Upper lobe of right lung (tissue), 1 donor: ENCODE data around the gene AANAT. TPM values are rescaled to one million over a fixed set of nuclear protein-coding genes. Genes with fewer than 3 reads are reported as not detected.
A peak's percentile ranks its signal among the peaks of the same experiment; 100 is the strongest.

Experiments used
- ATAC-seq: fragments of 200-7000 bp; cut with Tn5 transposase; one replicate; pipeline ENCODE4 v1.9.1; 2020; ENCODE audit warnings: mild to moderate bottlenecking, moderate library complexity
- DNase-seq: peaks from one replicate; pipeline ENCODE4 v3.0.0-alpha.2; 2020
- H3K27ac ChIP-seq: fragments of 200-600 bp; one replicate; pipeline ENCODE4 v1.8.0; 2022
- H3K27me3 ChIP-seq: fragments of 200-600 bp; one replicate; pipeline ENCODE4 v1.8.0; 2022; ENCODE audit warnings: mild to moderate bottlenecking
- H3K36me3 ChIP-seq: fragments of 200-600 bp; one replicate; pipeline ENCODE4 v1.8.0; 2022
- H3K4me1 ChIP-seq: fragments of 200-600 bp; one replicate; pipeline ENCODE4 v1.8.0; 2022
- H3K4me3 ChIP-seq: fragments of 200-600 bp; one replicate; pipeline ENCODE4 v1.8.0; 2022; ENCODE audit warnings: mild to moderate bottlenecking
- H3K9me3 ChIP-seq: fragments of 200-600 bp; one replicate; pipeline ENCODE4 v1.8.0; 2022
- intact Hi-C: fragments of 100-400 bp; cut with DNase I; formaldehyde crosslinking; loops from one replicate; pipeline ENCODE4 v1.11.0; 2022
- total RNA-seq: library from RNA; stranded (reverse); fragmentation: NEBNext Ultra II Directional; extraction: Animal tissue kit (Norgen Biotek cat#: 25700); gene quantifications from one replicate; pipeline ENCODE4 v1.2.1, GENCODE V29; 2021
- TF ChIP-seq, protein P1 (sequence below): fragments of 200-600 bp; IDR thresholded peaks from one replicate; pipeline ENCODE4 v1.8.0; 2022; ENCODE audit warnings: antibody characterized with exemption
- donor health status: DM: no; HTN: yes; CAD: no; lungs with severe emphysema.

Gene AANAT
- total RNA-seq, 1 donor from 2014 or later, result not detected

DNA sequence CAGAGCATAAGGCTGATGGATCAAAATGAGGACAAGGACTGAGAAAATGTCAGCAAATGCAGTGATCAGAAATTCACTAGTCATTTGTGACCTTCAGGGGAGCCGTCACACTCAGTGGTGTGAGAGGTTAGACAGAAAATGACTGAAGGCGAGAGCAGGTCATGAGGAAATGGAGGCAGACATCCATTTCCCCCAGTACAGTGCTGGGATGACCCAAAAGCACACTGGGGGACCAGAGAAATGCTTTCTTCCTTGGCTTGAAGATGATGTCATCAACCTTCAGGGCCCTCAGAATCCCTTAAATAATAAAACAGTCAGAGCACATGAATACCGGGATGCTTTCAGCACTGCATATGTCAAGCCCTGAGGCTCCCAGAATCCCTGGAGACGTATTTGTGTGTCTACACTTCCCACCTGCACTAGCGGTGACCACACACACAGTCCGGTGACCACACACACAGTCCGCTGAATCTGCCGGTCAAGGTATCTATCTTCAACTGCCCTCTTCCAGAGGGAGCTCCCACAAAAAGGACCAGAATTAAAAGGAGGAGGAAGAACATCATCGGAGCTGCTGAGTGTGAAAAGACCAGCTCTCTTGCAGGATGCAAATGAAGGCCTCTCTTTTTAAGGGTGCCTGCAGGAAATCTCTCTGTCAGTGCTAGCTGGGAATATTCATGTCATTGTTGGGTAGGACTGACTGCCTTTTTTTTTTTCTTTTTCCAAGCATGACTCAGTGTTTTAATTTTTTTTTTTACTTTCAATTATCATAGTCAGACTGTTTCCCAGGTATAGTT is 22.7 kb upstream of the AANAT start:
- no peaks in the 10 kb centered on the region for H3K36me3 ChIP-seq
- peaks cover 22% of the 10 kb centered on the region for H3K4me1 ChIP-seq
- H3K27ac ChIP-seq, result no peak overlapping the region
- H3K4me3 ChIP-seq, result no peak overlapping the region
- H3K9me3 ChIP-seq, result no peaks in the 10 kb centered on the region
- no peak for DNase-seq
- no peak for ATAC-seq
- TF ChIP-seq, protein P1, sequence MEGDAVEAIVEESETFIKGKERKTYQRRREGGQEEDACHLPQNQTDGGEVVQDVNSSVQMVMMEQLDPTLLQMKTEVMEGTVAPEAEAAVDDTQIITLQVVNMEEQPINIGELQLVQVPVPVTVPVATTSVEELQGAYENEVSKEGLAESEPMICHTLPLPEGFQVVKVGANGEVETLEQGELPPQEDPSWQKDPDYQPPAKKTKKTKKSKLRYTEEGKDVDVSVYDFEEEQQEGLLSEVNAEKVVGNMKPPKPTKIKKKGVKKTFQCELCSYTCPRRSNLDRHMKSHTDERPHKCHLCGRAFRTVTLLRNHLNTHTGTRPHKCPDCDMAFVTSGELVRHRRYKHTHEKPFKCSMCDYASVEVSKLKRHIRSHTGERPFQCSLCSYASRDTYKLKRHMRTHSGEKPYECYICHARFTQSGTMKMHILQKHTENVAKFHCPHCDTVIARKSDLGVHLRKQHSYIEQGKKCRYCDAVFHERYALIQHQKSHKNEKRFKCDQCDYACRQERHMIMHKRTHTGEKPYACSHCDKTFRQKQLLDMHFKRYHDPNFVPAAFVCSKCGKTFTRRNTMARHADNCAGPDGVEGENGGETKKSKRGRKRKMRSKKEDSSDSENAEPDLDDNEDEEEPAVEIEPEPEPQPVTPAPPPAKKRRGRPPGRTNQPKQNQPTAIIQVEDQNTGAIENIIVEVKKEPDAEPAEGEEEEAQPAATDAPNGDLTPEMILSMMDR, result no peak
- intact Hi-C loops, result no loop called here
- H3K27me3 ChIP-seq, result no peaks in the 10 kb centered on the region

DNA sequence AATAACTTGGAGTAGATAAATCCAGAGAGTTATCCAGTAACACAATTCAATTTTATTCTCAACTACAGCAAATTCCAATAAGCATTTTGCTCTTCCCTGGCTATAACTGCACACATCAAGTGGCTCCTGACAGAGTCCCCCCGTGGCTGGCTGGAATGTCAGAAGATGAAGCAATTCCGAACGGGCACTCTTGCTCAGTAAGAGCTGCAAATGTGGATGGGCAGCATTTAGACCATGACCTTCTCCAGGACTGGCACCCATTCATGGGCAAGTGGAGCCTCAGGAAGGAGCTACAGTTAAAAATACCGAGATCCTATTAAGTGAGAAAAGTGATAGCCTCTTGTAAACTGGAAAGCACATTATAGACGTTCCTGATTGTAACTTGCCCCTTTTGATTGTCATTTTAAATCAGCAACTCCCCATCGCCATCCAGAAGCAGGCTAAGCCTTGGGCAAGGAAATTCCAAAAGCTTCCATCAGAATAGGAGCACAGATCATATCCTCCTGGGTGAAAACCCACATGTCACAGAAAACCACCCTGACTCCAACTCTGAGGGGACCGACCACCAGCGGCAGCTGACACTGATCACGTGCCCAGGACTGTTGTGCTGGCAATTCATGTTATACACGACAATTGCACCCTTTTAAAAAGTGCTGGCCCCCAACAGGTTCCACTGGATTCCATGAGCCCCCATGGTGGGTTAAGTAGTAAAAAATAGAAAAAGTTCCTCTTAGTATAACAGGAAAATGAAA is 21.5 kb upstream of the AANAT start:
- Histone ChIP-seq H3K9me3 (no peaks in the 10 kb centered on the region), H3K27ac (no peak overlapping the region), H3K36me3 (no peaks in the 10 kb centered on the region), H3K27me3 (no peaks in the 10 kb centered on the region), H3K4me3 (no peak overlapping the region), H3K4me1 (peaks cover 23% of the 10 kb centered on the region)
- intact Hi-C loops, result no loop called here
- DNase-seq, result no peak
- ATAC-seq, result no peak
- TF ChIP-seq, protein P1, result no peak

DNA sequence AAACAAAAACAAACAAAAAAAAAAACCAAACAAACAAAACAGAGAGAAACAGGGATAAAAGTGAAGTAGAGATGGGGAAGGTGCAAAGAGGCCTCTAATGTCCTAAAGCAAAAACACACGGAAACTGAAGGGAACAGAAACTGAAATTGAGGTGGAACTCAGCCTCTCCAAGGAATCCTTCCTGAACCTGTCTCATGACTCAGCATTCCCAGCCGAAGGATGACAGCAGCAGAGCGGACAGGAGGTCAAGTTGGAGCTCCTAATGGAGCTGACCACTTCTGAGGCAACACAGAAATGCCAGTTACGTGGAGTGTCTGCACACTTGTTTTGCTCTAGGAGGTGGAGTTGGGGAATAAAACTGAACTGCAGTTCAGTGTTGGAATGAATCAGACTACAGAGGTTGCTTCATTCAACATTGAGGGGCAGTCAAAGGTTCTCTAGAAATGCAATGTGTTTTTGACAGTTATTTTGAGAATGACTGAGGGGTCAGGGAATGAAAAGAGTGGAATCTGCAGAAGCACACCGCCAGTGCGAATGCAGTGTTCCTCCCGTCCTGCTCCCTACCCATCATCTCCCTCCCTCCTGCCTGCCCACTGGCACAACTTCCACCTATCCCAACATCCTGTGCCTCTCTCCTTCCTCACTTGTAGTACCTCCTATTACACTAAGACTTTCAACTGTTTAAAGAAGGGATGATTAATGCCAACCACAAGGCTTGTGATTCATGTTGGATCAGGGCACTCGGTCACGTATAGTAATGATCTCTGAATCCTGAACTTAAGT is 20.8 kb upstream of the AANAT start:
- intact Hi-C loops, result no loop called here
- Histone ChIP-seq H3K27ac (no peak overlapping the region), H3K4me1 (peaks cover 30% of the 10 kb centered on the region), H3K27me3 (no peaks in the 10 kb centered on the region), H3K36me3 (no peaks in the 10 kb centered on the region), H3K9me3 (no peaks in the 10 kb centered on the region), H3K4me3 (no peak overlapping the region)
- TF ChIP-seq, protein P1, result no peak
- DNase-seq, result no peak
- ATAC-seq, result peak; percentile 84

DNA sequence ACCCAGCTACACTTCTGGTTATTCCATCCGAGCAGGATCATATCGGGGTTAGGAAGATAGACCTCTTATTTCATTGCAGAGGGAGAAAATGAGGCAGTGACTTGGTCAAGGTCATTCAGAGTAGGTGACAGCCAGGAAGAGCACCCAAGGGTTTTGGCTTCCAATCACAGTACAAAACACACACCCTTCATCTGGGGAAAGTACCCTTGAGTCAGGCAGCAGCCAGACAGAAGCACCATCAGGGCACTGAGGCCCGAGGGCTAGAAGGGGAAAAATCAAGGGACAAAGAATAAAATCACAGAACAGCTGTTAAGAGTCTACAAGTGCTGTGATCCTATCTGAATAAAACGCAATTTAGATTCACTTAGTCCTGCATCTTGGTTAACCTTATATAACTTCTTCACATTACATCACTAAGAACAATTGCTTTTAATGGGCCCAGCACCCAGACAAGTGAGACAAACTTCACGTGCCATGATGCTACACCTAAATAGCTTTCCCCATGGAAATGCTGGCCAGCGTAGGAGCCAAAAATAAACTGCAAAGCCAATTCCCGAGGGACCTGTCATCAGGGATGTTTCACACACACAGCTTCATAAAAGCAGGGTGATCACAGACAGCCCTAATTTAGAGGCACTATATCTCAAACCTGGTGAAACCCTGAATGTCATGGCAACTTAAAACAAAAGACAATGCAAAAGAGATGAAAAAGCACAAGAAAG is 19.3 kb upstream of the AANAT start:
- DNase-seq, result no peak
- TF ChIP-seq, protein P1, result no peak
- intact Hi-C loops, result no loop called here
- no peak for ATAC-seq
- no peak overlapping the region for H3K27ac ChIP-seq
- H3K27me3 ChIP-seq, result no peaks in the 10 kb centered on the region
- no peaks in the 10 kb centered on the region for H3K36me3 ChIP-seq
- peaks cover 38% of the 10 kb centered on the region for H3K4me1 ChIP-seq
- no peaks in the 10 kb centered on the region for H3K9me3 ChIP-seq
- no peak overlapping the region for H3K4me3 ChIP-seq

DNA sequence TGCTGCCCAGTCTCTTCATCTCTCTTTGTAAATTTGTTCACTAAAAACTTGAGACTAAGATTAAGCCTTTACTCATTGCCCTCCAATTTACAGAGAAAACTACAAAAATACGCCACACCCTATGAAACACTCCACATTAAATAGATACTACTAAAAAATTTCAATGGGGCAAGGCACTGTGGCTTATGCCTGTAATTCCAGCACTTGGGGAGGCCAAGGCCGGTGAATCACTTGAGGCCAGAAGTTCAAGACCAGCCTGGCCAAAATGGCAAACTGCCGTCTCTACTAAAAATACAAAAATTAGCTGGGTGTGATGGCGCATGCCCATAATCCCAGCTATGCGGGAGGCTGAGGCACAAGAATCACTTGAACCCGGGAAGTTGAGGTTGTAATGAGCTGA is 18.3 kb upstream of the AANAT start:
- DNase-seq (no peak), ATAC-seq (no peak)
- no peaks in the 10 kb centered on the region for H3K36me3 ChIP-seq
- no peak overlapping the region for H3K4me3 ChIP-seq
- H3K9me3 ChIP-seq, result no peaks in the 10 kb centered on the region
- TF ChIP-seq, protein P1, result no peak
- no peaks in the 10 kb centered on the region for H3K27me3 ChIP-seq
- no peak overlapping the region for H3K27ac ChIP-seq
- H3K4me1 ChIP-seq, result peaks cover 38% of the 10 kb centered on the region
- intact Hi-C loops, result no loop called here
